Measurements from ENCODE around the gene GRK5.

Gene GRK5

DNA sequence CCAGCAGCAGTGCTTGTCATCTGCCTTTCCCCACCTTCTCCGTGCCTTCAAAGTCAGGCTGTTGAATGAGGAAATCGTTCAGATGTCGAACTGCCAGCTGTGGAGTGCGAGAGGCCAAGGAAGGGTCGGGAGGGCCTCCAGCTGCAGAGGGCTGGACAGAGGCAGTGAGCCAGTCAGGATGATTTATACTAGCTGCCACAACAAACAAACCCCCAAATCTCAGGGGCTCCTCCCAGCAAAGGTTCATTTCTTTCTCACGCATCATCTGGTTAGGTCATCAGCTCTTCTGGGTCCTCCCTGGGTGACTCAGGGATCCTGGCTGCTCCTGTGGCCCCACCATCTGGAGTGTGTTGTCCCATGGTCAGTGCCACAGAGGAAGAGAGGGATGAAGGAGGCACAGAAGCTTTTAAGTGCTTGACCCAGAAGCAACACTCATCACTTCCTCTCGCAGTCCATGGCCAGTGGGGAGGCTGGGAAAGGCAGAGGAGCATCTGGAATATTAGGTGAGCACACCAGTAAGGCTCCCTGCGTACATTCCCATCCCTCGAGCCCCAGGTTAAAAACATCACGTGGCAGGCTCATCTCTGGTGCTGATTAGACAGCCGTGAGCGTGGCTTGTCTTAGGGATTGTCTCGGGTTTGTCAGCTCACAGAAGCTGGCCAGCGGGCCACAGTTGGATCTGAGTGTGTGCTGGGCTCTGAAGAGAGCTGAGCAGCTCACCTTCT, 194.5 kb downstream of the GRK5 start:
- no peak overlapping the region for H3K4me3 ChIP-seq (ENCODE audit: low read depth in 1 of 2, low read length in 2 of 2)
- ATAC-seq (ENCODE audit: insufficient read depth, low read depth), result peak; percentile 22; the same call in 1 of the 3 replicates
- H2AFZ ChIP-seq (ENCODE audit: low read depth, low read length), result no peak overlapping the region
- no peaks in the 10 kb centered on the region for H3K79me2 ChIP-seq (ENCODE audit: insufficient read depth, low read length)
- H3K9me3 ChIP-seq (ENCODE audit: insufficient read depth, low read length, severe bottlenecking), result no peaks in the 10 kb centered on the region
- H3K27ac ChIP-seq (ENCODE audit: low read length), result no peak overlapping the region
- H3K4me2 ChIP-seq (ENCODE audit: insufficient read depth, low read length), result no peak overlapping the region
- no peak for TF ChIP-seq EZH2 (IDR thresholded peaks at IDR 0.05; ENCODE audit: borderline replicate concordance, low read depth, low read length, severe bottlenecking)
- TF ChIP-seq, protein P1, sequence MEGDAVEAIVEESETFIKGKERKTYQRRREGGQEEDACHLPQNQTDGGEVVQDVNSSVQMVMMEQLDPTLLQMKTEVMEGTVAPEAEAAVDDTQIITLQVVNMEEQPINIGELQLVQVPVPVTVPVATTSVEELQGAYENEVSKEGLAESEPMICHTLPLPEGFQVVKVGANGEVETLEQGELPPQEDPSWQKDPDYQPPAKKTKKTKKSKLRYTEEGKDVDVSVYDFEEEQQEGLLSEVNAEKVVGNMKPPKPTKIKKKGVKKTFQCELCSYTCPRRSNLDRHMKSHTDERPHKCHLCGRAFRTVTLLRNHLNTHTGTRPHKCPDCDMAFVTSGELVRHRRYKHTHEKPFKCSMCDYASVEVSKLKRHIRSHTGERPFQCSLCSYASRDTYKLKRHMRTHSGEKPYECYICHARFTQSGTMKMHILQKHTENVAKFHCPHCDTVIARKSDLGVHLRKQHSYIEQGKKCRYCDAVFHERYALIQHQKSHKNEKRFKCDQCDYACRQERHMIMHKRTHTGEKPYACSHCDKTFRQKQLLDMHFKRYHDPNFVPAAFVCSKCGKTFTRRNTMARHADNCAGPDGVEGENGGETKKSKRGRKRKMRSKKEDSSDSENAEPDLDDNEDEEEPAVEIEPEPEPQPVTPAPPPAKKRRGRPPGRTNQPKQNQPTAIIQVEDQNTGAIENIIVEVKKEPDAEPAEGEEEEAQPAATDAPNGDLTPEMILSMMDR (IDR thresholded peaks at IDR 0.05; ENCODE audit: borderline replicate concordance, extremely low read depth, low read length, poor library complexity, severe bottlenecking), result no peak
- no peak overlapping the region for H3K9ac ChIP-seq (ENCODE audit: low read depth, low read length)
- no peaks in the 10 kb centered on the region for H3K4me1 ChIP-seq (ENCODE audit: insufficient read depth, low read length)
- no peak for DNase-seq
- H3K27me3 ChIP-seq (ENCODE audit: insufficient read depth, low read length, poor library complexity), result no peaks in the 10 kb centered on the region
- peaks cover 4% of the 10 kb centered on the region; the same call in 1 of the 2 replicates for H3K36me3 ChIP-seq (ENCODE audit: insufficient read depth, low read length)
- peaks cover 7% of the 10 kb centered on the region; the same call in 1 of the 2 replicates for H4K20me1 ChIP-seq (ENCODE audit: insufficient read depth, low read length)

DNA sequence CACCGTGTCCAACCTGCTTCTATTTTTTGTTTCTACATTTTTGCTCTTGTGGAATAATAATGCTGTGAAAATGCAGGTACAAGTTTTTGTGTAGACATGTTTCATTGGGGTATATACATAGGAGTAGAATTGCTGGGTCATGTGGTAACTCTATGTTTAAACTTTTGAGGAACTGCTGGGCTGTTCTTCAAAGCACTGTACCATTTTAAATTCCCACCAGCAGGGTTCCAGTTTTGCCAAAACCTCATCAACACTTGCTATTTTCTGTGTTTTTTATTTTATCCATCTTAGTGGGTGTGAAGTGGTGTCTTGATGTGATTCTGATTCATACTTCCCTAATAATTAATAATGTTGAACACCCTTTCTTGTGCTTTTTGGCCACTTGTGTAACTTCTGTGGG, 196.6 kb downstream of the GRK5 start:
- H3K4me2 ChIP-seq (ENCODE audit: insufficient read depth, low read length), result no peak overlapping the region
- no peaks in the 10 kb centered on the region for H3K4me1 ChIP-seq (ENCODE audit: insufficient read depth, low read length)
- ATAC-seq (ENCODE audit: insufficient read depth, low read depth), result no peak
- no peak for DNase-seq
- no peak overlapping the region for H3K9ac ChIP-seq (ENCODE audit: low read depth, low read length)
- peaks cover 7% of the 10 kb centered on the region; the same call in 1 of the 2 replicates for H4K20me1 ChIP-seq (ENCODE audit: insufficient read depth, low read length)
- no peak overlapping the region for H3K4me3 ChIP-seq (ENCODE audit: low read depth in 1 of 2, low read length in 2 of 2)
- TF ChIP-seq EZH2 (IDR thresholded peaks at IDR 0.05; ENCODE audit: borderline replicate concordance, low read depth, low read length, severe bottlenecking), result no peak
- TF ChIP-seq, protein P1 (IDR thresholded peaks at IDR 0.05; ENCODE audit: borderline replicate concordance, extremely low read depth, low read length, poor library complexity, severe bottlenecking), result no peak
- H3K9me3 ChIP-seq (ENCODE audit: insufficient read depth, low read length, severe bottlenecking), result no peaks in the 10 kb centered on the region
- no peaks in the 10 kb centered on the region for H3K79me2 ChIP-seq (ENCODE audit: insufficient read depth, low read length)
- no peaks in the 10 kb centered on the region for H3K36me3 ChIP-seq (ENCODE audit: insufficient read depth, low read length)
- no peak overlapping the region for H3K27ac ChIP-seq (ENCODE audit: low read length)
- H3K27me3 ChIP-seq (ENCODE audit: insufficient read depth, low read length, poor library complexity), result no peaks in the 10 kb centered on the region
- H2AFZ ChIP-seq (ENCODE audit: low read depth, low read length), result no peak overlapping the region

DNA sequence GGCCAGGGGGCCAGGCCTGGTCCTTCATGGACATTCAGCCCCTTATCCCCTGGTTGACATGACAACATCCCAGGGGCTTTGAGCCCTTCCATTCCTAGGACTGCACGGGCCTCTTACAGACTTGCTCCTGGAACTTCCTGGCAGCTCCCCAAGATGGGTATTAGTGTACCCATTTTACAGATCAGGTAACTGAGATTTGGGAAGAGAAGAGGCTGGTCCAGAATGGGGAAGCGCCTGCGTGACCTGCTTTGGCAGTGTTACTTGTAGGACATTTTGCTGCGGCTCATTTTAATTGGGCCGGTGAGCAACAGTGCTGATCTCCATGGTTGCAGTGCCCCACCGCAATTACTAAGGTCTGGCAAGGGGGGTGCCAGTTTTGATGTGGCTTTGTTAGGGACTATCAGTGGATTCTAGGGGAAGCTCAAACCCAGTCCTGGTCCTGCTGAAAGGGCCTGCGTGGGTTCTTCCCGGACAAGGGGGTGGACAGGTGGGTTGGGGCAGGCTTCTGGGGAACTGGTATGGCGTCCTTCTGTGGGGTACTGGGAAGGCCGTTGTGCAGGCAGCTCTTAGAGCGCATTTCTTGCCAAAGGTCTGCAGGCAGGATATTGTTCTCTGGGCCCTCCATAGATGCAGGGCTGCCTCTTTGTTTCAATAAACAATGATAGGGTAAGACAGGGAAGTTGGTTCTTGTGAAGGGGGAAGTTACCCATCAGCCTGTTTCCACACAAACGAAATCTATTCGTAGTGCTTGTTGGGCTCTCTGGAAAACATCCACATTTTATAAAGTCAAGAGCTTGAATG, 197.5 kb downstream of the GRK5 start:
- Histone ChIP-seq H3K4me2 (ENCODE audit: insufficient read depth, low read length) (no peak overlapping the region), H3K36me3 (ENCODE audit: insufficient read depth, low read length) (no peaks in the 10 kb centered on the region), H3K27ac (ENCODE audit: low read length) (no peak overlapping the region), H3K4me1 (ENCODE audit: insufficient read depth, low read length) (no peaks in the 10 kb centered on the region), H3K27me3 (ENCODE audit: insufficient read depth, low read length, poor library complexity) (no peaks in the 10 kb centered on the region), H3K79me2 (ENCODE audit: insufficient read depth, low read length) (no peaks in the 10 kb centered on the region), H2AFZ (ENCODE audit: low read depth, low read length) (no peak overlapping the region), H4K20me1 (ENCODE audit: insufficient read depth, low read length) (peaks cover 9% of the 10 kb centered on the region; the same call in 1 of the 2 replicates), H3K9me3 (ENCODE audit: insufficient read depth, low read length, severe bottlenecking) (no peaks in the 10 kb centered on the region), H3K9ac (ENCODE audit: low read depth, low read length) (no peak overlapping the region), H3K4me3 (ENCODE audit: low read depth in 1 of 2, low read length in 2 of 2) (no peak overlapping the region)
- DNase-seq (no peak), ATAC-seq (ENCODE audit: insufficient read depth, low read depth) (no peak)
- TF ChIP-seq, protein P1 (IDR thresholded peaks at IDR 0.05; ENCODE audit: borderline replicate concordance, extremely low read depth, low read length, poor library complexity, severe bottlenecking), result no peak
- no peak for TF ChIP-seq EZH2 (IDR thresholded peaks at IDR 0.05; ENCODE audit: borderline replicate concordance, low read depth, low read length, severe bottlenecking)
